Urothelium cell line (cell line): Measurements from ENCODE around the gene CRLF2.
"Not testable (repeated sequence)": the region's sequence is repeated elsewhere in the genome, so short reads cannot be mapped to it uniquely, and the experiment has no call there.

Experiments
- DNase-seq: peaks from one replicate; pipeline ENCODE4 v3.0.0; 2011; ENCODE audit warnings: low spot score, mixed read lengths
- FAIRE-seq: peaks from 2 replicates; lab custom pipeline; 2011; peaks lifted over from hg19 to GRCh38; lab: Jason Lieb, UNC

The CRLF2 gene, protein sequence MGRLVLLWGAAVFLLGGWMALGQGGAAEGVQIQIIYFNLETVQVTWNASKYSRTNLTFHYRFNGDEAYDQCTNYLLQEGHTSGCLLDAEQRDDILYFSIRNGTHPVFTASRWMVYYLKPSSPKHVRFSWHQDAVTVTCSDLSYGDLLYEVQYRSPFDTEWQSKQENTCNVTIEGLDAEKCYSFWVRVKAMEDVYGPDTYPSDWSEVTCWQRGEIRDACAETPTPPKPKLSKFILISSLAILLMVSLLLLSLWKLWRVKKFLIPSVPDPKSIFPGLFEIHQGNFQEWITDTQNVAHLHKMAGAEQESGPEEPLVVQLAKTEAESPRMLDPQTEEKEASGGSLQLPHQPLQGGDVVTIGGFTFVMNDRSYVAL

DNA sequence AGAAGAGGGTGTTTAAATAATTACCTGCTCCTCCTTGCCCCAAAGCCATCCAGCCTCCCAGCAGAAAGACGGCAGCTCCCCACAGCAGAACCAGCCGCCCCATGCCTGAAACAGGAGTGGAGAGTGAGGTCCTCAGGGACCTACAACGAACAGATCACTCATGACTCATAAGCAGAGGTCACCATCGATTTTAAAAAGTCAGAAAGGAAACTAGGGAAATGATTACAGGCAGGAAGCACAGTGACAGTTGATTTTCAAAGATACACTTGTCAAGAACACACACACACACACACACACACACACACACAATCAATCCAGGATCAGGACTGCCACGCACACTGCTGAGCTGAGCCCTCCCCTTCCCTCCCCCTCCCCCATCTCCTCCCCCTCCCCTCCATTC is at the start of gene CRLF2:
Gene CRLF2, minus strand, starts transcription at position 118 of the 400 bp plus-strand sequence. Its CDS starts 15 bp downstream, at position 103.
- FAIRE-seq (no peak), DNase-seq (peak; percentile 17)

DNA sequence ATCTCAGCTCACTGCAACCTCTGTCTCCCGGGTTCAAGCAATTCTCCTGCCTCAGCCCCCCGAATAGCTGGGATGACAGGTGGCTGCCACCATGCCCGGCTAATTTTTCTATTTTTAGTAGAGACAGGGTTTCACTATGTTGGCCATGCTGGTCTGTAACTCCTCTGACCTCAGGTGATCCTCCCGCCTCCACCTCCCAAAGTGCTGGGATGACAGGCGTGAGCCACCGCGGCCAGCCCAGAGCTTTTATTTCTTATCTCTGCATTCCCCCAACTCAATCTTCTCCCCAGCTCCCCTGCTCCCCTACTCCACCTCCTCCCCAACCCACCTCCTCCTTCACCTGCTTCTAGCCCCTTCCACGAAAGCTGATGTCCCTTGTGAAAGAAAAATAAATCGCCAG is 49.3 kb upstream of the CRLF2 start:
- FAIRE-seq, DNase-seq: not testable (repeated sequence)

DNA sequence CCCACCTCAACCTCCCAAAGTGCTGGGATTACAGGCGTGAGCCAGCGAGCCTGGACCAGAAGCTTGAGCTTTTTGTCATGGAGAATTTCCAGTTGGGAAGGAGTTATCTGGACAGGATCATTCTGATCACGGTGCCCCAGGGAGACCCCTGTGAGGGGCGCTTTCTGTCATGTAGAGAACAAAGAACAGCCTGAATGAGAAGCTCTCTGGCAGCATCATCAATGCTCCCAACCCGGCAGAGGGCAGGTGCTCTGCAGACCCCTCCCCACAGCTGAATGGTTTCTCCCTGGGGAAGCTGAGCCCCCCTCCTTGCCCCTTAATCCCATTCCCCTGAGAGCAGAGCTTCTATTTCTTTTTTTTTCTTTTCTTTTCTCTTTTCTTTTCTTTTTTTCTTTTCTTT is 48.8 kb upstream of the CRLF2 start:
- FAIRE-seq = no peak
- DNase-seq = no peak

DNA sequence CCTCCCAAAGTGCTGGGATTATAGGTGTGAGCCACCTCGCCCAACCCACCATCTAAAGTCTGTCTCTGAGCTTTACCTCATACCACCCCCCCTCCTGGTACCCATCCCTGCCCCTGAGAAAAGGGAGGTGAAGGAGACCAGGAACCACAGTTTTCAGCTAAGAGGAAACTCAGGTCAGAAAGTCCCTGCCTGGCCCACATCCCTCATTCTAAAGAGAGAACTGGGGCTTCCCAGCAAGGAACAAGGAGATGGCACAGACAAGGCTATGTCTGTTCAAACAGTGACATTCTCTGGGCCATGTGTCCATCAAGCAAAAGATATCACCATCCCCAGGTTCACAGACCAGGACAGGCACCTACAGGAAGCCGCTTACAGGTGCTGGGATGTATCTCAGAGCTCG is 40.4 kb upstream of the CRLF2 start:
- FAIRE-seq (no peak), DNase-seq (no peak)

DNA sequence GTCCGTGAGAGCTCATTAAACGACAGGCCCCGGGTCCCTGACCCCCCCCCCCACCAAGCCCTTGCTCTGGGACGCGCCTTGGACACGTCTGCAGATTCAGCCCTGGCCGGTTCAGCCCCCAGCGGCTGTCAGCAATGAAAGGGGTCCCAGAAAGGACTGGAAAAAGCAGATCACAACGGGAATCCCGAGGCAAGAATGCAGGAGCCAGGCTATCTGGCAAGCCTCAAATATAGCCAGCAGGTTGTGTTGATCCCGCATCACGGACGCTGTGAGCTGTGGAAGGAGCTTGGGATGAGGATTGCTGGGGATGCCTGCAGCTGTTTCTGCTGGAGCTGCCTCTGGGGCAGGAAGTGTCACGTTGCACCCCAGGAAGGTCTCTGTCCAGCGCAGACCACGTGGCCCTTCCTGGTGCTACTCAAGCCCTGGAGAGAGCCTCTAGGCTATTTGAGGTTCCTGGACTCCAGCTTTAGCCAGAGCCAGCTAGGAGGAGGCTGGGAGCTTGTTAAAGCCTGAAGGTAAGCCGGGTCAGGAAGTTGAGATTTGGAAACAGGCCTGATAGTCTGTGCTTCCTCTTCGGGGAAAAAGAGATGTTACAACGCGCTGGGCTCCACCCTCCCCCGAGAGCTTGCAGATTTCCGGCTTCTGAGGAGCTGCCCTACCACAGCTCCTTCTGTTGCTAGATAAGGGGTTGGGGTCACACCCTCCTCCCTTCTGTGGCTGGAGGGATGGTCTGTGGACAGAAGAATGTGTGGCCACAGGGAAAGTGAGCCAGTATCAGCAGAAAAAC is 36.8 kb upstream of the CRLF2 start:
- DNase-seq = no peak
- no peak for FAIRE-seq

DNA sequence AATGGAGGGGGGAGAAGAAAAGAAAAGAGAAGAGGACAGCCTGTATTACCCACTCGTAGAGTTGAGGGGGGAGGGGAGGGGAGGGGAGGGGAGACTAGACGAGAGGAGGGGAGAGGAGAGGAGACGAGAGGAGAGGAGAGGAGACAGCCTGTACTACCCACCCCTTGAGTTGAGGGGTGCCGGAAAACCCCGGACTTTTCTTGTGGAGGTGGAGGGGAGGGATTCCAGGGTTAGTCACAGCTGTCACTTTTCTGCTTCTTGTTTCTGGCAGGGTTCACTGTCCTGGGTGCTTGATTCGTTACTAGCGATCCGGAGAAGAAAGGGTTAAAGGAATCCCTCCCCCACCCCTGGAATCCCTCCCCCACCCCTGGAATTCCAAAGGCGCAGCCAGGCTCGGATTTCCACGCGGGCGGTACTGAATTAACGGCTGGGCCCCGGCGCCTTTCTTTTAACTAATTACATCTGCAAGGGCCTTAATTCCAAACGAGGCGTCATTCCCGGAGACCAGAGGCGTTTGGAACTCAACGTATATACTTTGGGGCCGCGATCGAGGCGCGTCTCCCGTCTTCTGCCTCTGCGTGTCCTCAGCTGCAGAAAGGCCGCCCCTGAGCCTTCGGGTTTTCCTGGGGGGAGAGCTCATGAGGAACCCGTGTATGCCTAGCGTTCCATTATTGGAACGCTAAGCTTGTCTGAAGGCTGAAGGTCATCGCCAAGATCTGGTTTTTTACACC is 36.0 kb upstream of the CRLF2 start:
- no peak for FAIRE-seq
- DNase-seq = no peak

DNA sequence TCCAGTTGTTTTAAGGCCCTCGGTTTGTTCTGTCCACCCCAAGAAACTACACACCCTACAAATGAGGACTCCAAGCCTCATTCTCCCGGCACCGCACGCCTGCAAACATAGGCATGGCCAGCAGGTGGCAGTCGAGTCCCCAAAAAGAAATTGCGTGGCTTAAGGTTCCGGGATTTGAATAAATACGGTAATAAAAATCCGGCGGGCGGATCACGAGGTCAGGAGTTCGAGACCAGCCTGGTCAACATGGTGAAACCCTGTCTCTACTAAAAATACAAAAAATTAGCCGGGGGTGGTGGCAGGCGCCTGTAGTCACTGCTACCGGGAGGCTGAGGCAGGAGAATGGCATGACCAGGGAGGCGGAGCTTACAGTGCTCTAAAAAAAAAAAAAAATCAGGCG is 34.4 kb upstream of the CRLF2 start:
- no peak for DNase-seq
- no peak for FAIRE-seq

DNA sequence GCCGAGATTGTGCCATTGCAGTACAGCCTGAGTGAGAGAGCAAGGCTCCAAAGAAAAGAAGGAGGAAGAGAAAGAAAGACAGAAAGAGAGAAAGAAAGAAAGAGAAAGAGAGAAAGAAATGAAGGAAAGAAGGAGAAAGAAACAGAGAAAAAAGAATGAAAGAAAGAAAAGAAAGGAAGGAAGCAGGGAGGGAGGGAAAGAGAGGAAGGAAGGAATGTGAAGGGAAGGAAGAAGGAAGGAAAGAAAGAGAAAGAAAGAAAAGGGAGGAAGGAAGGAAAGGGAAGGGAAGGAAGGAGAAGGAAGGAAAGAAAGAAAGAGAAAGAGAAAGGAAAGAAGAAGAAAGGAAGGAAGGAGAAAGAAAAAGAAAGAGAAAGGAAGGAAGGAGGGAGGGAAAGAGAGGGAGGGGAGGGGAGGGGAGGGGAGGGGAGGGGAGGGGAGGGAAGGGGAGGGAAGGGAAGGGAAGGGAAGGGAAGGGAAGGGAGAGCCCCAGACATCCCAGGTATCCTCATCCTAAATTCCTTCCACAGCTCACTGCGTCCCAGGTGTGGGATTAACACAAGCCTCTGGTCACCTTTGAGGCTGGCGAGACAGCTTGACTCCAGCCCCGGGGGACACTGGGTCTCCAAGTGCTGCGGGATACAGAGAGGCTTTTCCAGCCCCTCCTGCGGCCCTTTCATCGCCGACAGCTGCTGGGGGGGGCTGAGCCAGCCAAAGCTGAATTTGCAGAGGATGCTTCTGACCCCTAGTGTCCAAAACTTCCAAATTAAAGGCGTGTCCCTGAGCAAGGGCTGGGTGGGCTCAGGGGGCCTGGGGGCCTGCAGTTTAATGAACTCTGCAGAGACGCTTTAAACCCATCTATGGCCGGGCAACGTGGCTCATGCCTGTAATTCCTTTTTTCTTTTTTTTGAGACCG is 32.0 kb upstream of the CRLF2 start:
- FAIRE-seq = no peak
- no peak for DNase-seq

DNA sequence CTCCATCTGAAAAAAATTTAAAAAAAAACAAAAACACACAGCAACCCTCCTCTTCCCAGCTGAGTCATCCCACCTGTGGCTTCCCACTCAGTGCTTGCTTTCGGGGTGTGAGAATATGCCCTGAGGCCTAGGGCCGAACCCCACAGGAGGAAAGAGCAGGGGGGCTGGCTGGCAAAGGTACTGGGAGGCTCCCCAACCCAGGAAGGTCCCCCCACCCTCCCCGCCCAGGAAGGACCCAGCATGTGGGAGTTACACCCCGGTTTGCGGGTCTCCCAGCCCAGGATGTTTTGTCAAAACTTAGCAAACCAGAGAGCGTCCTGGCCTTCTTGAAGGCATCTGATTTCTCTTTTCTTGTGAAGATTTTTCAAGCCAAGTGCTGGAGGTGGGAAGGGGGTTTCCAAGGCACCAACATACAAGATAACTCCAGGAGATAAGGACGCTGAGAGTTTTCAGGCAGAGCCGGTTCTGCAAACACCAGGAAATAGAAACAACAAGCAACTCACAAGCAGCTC is 30.5 kb upstream of the CRLF2 start:
- DNase-seq (no peak), FAIRE-seq (no peak)

DNA sequence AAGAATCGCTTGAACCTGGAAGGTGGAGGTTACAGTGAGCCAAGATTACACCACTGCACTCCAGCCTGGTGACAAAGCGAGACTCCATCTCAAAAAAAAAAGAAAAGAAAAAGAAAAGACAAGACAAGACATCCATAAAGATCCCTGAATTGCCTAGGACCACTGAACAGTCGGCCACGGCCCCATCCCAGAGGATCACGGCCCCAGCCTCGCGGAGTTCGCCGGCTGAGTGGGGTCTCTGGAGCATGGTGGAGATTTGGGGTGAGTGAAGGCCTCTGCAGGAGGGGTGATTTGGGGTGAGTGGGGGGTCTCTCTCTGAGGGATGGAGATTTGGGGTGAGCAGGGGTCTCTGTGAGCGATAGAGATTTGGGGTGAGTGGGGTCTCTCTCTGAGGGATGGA is 28.1 kb upstream of the CRLF2 start:
- not testable (repeated sequence) for FAIRE-seq, DNase-seq

DNA sequence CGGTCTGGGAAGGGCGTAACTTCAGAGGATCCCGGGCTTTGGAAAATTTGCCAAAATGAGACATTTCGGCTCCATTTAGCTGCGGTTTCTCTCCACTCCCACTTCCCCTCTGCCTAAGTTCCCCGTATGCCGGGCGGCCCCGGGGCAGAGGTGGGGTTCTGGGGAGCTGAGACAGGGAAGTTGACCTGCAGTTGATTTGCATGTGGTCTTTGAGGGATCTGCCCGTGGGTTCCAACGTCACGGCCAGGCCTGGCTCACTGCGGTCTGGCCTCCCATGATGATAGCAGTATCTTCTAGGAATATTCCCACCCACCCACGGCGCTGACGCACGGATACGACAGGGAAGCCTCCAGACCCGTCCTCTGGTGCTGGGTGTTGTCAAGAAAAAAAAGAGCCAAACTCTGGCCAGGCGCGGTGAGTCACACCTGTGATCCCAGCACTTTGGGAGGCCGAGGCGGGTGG is 27.3 kb upstream of the CRLF2 start:
- no peak for FAIRE-seq
- DNase-seq = no peak

DNA sequence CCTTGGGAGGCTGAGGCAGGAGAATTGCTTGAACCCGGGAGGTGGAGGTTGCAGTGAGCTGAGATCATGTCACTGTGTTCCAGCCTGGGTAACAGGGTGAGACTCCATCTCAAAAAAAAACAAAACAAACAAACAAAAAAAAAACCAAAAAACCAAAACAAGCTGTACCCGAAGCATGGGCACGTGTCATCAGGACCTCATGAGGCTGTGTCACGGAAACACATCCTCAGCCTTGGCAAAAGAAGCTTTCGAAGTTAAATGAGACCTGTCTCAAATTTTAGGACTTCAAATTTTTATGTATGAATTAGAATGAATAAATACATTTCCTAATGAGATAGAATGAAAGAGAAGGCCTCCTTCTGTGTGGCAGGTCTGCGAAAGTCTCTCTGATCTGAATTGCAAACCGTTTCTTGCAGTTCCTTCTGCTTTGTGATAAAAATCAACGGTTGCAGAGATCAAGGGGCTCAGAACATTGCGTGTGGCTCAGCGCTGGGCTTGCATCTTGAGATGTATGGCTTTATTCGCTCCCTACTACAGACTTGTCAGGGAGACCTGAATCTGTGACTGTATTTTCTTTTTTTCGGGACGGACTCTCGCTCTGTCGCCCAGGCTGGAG is 19.5 kb upstream of the CRLF2 start:
- no peak for DNase-seq
- FAIRE-seq = no peak

DNA sequence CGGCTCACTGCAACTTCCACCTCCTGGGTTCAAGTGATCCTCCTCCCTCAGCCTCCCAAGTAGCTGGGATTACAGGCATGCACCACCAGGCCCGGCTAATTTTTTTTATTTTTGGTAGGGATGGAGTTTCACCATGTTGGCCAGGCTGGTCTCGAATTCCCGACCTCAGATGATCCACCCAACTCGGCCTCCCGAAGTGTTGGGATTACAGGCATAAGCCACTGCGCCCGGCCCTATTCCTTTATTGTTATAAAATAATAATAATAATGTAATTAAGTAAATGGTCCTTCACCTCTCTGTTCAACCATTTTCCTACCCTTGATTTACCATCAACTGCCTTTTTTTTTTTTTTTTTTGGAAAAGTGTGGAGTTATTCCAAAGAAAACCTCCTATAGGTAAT is 15.7 kb upstream of the CRLF2 start:
- FAIRE-seq = not testable (repeated sequence)

DNA sequence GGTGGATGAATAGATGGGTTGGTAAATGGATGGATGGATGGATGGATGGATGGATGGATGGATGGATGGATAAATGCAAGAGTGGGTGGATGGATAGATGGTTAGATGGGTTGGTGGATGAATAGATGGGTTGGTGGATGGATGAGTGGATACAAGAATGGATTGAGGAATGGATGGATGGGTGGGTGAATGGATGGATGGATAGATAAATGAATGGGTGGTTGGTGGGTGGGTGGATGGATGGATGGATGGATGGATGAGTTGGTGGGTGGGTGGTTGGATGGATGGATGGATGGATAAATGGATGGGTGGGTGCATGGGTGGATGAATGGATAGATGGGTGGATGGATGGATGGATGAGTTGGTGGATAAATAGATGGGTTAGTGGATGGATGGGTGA is 13.8 kb upstream of the CRLF2 start:
- FAIRE-seq (no peak), DNase-seq (no peak)

More for the DNA sequence above, 15.7 kb upstream of the CRLF2 start:
- DNase-seq = not testable (repeated sequence)

DNA sequence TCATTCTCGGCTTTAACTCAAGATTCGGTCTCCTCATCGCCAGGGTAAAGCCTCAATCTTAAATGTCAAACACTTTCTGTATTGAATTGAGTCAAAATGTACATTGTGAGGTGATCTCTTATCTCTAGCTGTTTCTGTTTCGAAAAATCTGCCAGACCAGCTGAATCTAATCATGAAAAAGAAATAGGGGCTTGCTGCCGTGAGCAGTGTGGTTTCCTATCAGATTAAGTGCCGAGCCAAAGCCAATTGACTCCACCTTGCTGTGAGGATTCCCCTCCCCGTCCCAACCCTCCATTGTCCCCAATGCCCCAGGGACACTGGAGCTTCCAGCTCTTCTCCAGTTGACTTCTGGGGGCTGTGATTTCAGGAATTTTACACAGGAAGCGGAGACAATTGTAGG is 12.5 kb upstream of the CRLF2 start:
- FAIRE-seq = no peak
- DNase-seq = no peak

DNA sequence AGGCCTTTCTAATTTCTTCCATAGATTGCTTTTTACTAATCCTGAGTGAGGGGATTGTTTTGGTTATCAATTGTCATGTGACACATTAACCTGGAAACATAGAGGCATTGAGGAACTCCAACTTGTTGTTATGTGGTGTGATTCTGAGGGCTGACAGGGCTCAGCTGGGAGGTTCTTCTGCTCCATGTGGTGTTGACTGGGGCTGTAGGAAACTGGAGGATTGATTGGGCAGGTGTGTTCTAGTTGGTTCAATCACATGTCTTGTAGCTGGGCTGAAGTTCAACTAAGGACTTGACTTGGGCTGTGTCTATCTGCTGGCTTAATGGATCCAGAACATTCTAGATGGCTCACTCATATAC is 10.8 kb upstream of the CRLF2 start:
- DNase-seq = no peak
- FAIRE-seq = no peak

DNA sequence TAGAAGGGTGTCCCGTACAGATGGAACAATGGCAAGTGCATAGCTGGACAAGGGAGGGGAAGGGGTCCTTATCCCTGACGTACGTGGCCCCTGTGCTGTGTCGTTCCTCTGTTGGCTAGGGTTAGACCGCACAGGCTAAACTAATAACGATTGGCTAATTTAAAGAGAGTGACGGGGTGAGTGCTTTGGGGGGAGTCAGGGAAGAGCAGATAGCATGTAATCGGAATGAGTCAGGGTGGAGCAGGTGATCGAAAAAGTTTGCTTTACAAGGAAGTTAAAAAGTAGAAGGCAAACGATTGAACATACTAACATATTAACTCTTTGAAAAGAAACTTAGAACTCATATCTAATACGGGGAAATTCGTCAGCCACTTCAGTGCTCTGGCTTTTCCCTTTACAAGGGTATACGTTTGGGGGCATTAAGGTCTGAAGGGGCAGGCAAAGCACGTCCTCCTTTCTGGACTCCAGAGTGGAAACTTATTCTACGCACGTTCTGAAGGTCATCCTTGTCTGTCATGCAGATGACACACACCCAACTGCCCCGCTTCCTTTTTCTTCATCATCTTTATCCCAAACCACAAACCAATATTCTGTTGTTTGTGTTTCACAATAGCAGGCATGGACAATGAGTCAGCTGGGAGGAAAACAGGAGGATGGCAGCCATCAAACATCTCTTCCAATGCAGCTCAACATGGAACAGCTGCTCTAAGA is 10.2 kb upstream of the CRLF2 start:
- DNase-seq (peak; percentile 14), FAIRE-seq (no peak)

DNA sequence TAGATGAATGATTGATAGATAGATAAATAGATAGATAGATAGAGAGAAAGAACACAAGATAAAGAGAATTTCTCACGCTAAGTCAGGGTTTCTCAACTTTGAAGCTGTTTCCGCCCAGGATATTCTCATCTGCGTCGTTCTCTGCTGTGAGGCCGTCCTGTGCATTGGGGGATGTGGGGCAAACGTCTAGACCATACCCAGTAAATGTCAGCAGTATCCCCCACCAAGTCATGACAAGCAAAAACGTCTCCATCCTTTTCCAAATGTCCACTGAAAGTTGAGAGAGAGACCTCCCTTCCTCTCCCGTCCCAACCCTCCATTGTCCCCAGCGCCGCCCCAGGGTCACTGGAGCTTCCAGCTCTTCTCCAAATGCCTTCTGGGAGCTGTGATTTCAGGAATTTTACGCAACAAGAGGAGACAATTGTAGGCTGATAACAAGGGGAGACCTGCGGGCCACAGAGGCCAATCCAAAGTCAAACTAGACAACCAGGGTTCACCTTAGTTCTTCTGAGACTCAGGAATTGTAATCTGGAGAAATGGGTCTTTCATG is 8.9 kb upstream of the CRLF2 start:
- DNase-seq (no peak), FAIRE-seq (no peak)

DNA sequence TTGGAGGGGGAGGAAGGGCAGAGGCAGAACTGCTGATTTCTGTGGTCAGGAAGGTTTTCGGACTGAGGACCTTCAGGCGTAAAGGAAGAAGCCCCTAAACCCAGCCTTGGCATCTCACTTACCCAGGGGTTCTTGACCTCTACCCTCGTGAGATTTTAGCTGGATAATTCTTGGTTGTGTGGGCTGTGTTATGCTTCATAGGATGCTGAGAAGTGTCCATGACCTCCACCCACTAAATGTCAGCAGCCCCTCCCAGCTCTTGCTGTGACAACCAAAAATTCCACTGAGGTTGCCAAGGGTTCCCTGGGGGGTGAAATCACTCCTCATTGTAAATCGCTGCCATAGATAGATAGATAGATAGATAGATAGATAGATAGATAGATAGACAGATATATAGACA is 5.8 kb upstream of the CRLF2 start:
- no peak for DNase-seq
- no peak for FAIRE-seq
